Mucosa of rectum (tissue), 2 donors: ENCODE data around the gene PLEKHG5.

Experiments
- H3K27ac ChIP-seq, 2 donors: one replicate each; pipeline ENCODE4 v1.7.0; 2013; ENCODE audit warnings: inconsistent platforms in 2 of 2, low read depth in 2 of 2, low read length in 2 of 2
- H3K27me3 ChIP-seq, 2 donors: one replicate each; pipeline ENCODE4 v1.7.0; 2013; ENCODE audit warnings: low read length in 2 of 2; ENCODE audit not compliant: control insufficient read depth in 2 of 2, insufficient read depth in 2 of 2
- H3K36me3 ChIP-seq, 2 donors: one replicate each; pipeline ENCODE4 v1.7.0; 2013; ENCODE audit warnings: low read length in 2 of 2; ENCODE audit not compliant: control insufficient read depth in 2 of 2, insufficient read depth in 2 of 2
- H3K4me1 ChIP-seq, 2 donors: one replicate each; pipeline ENCODE4 v1.7.0; 2013; ENCODE audit warnings: low read length in 2 of 2, mild to moderate bottlenecking in 1 of 2; ENCODE audit not compliant: control insufficient read depth in 2 of 2, insufficient read depth in 2 of 2
- H3K4me3 ChIP-seq, 2 donors: one replicate each; pipeline ENCODE4 v1.7.0; 2013; ENCODE audit warnings: low read length in 2 of 2
- H3K9ac ChIP-seq, 2 donors: one replicate each; pipeline ENCODE4 v1.7.0; 2013; ENCODE audit warnings: low read length in 2 of 2, low read depth in 1 of 2, mild to moderate bottlenecking in 1 of 2
- H3K9me3 ChIP-seq, 2 donors: one replicate each; pipeline ENCODE4 v1.7.0; 2013; ENCODE audit warnings: low read length in 2 of 2; ENCODE audit not compliant: control insufficient read depth in 2 of 2
- donor health status: healthy.
- donor health status: Normal muscosa, but diverticular disease.

PLEKHG5 gene

DNA sequence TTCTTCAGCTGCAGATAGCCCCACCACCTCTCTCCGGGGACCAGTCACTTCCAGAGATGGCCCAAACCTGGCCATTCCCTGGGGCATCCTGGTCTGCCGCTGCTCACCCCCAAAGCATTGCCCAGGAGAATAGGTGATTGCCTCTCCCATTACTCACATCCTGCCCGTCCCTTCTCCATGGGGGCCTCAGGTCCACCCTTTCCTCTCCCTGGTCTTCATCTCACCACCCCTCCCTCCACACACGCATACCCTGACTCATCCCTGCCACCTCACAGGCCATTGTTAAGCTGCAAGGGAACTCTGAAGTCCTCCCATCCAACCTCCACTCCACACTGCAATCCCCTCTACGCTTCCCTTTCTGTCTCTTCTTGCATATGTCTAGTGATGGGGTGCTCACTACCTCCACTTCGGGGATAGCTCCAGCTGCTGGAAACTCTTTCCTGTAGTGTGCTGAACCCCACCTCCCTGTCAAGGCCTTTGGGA, at the start of gene PLEKHG5:
Gene PLEKHG5 (minus strand): TSS at position 188 of the 483 bp plus-strand sequence. CDS start 14,096 bp downstream, outside the sequence.
- H3K4me1 ChIP-seq = peaks cover 22% of the 10 kb centered on the region in 2 donors

GRCh38 chr1:6538956-6539355, 47.5 kb upstream of the PLEKHG5 start:
- Histone ChIP-seq H3K9ac (no peak overlapping the region), H3K27me3 (no peaks in the 10 kb centered on the region), H3K36me3 (peaks cover 2 to 35% of the 10 kb centered on the region in 2 donors), H3K4me1 (no peaks in the 10 kb centered on the region), H3K4me3 (no peak overlapping the region), H3K27ac (no peak overlapping the region), H3K9me3 (no peaks in the 10 kb centered on the region)

More for the DNA sequence above, at the start of gene PLEKHG5:
- Histone ChIP-seq H3K9me3 (no peaks in the 10 kb centered on the region), H3K27ac (peak within 1 kb of the TSS; percentile 56 to 68), H3K27me3 (peaks cover 3% of the 10 kb centered on the region in 2 donors), H3K36me3 (no peaks in the 10 kb centered on the region), H3K9ac (peak within 1 kb of the TSS; percentile 68 to 76), H3K4me3 (peak within 1 kb of the TSS; percentile 78 to 79)

DNA sequence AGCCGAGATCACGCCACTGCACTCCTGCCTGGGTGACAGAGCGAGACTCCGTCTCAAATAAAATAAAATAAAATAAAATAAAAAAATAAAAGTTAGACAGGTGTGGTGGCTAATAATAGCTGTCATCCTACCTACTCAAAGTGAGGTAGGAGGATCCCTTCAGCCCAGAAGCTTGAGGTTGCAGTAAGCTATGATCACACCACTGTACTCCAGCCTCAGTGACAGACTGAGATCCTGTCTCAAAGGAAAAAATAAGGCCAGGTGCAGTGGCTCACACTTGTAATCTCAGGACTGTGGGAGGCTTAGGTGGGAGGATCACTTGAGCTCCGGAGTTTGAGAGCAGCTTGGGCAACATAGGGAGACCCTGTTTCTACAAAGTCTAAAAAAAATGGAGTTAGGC, 44.8 kb upstream of the PLEKHG5 start:
- no peaks in the 10 kb centered on the region for H3K9me3 ChIP-seq
- H3K27ac ChIP-seq = no peak overlapping the region
- peaks cover 23 to 45% of the 10 kb centered on the region in 2 donors for H3K36me3 ChIP-seq
- no peak overlapping the region for H3K9ac ChIP-seq
- no peaks in the 10 kb centered on the region for H3K27me3 ChIP-seq
- H3K4me3 ChIP-seq = no peak overlapping the region
- no peaks in the 10 kb centered on the region for H3K4me1 ChIP-seq

- H3K9me3 ChIP-seq = no peaks in the 10 kb centered on the region
- H3K4me3 ChIP-seq = no peak overlapping the region
- H3K4me1 ChIP-seq = no peaks in the 10 kb centered on the region
- no peak overlapping the region for H3K27ac ChIP-seq
- H3K36me3 ChIP-seq = peaks cover 33 to 49% of the 10 kb centered on the region in 2 donors
- H3K27me3 ChIP-seq = no peaks in the 10 kb centered on the region
- no peak overlapping the region for H3K9ac ChIP-seq
Measured at GRCh38 chr1:6535214-6535613, 43.7 kb upstream of the PLEKHG5 start.

GRCh38 chr1:6534248-6534822, 42.9 kb upstream of the PLEKHG5 start:
- H3K27me3 ChIP-seq = no peaks in the 10 kb centered on the region
- no peak overlapping the region for H3K4me3 ChIP-seq
- H3K36me3 ChIP-seq = peaks cover 34 to 47% of the 10 kb centered on the region in 2 donors
- H3K27ac ChIP-seq = no peak overlapping the region
- H3K4me1 ChIP-seq = no peaks in the 10 kb centered on the region
- no peaks in the 10 kb centered on the region for H3K9me3 ChIP-seq
- no peak overlapping the region for H3K9ac ChIP-seq

- H3K4me1 ChIP-seq = no peaks in the 10 kb centered on the region
- H3K27ac ChIP-seq = no peak overlapping the region
- H3K27me3 ChIP-seq = no peaks in the 10 kb centered on the region
- no peaks in the 10 kb centered on the region for H3K9me3 ChIP-seq
- H3K4me3 ChIP-seq = no peak overlapping the region
- peaks cover 51 to 62% of the 10 kb centered on the region in 2 donors for H3K36me3 ChIP-seq
- H3K9ac ChIP-seq = no peak overlapping the region
Measured at GRCh38 chr1:6531996-6532395, 40.5 kb upstream of the PLEKHG5 start.

GRCh38 chr1:6530504-6531160, 39.2 kb upstream of the PLEKHG5 start:
- Histone ChIP-seq H3K27me3 (no peaks in the 10 kb centered on the region), H3K4me3 (no peak overlapping the region), H3K27ac (no peak overlapping the region), H3K9me3 (no peaks in the 10 kb centered on the region), H3K36me3 (peaks cover 62 to 66% of the 10 kb centered on the region in 2 donors), H3K9ac (no peak overlapping the region), H3K4me1 (no peaks in the 10 kb centered on the region)

- H3K27me3 ChIP-seq = no peaks in the 10 kb centered on the region
- no peak overlapping the region for H3K27ac ChIP-seq
- no peak overlapping the region for H3K4me3 ChIP-seq
- peaks cover 61 to 63% of the 10 kb centered on the region in 2 donors for H3K36me3 ChIP-seq
- H3K4me1 ChIP-seq = no peaks in the 10 kb centered on the region
- no peak overlapping the region for H3K9ac ChIP-seq
- no peaks in the 10 kb centered on the region for H3K9me3 ChIP-seq
Measured at GRCh38 chr1:6528492-6528891, 37.0 kb upstream of the PLEKHG5 start.

DNA sequence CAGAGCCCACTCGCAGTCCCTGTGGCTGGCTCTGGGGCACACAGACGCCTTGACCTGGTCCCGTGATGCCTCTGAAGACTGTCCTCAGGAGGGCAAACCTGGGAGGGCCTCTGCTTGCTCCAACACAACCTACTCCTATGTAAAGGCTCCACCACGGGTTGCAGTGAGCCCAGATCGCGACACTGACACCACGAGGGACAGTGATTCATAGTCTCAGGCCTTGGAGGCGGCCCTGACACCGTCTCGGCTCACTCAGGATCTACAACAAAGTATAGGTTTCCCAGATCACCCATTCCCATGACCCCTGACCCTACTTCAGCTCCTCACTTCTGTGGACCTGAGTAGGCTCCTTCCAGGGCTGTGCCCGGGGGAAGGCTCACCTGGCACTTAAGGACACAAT, 34.8 kb upstream of the PLEKHG5 start:
- H3K27ac ChIP-seq = no peak overlapping the region
- no peaks in the 10 kb centered on the region for H3K4me1 ChIP-seq
- no peak overlapping the region for H3K9ac ChIP-seq
- H3K36me3 ChIP-seq = peaks cover 40 to 42% of the 10 kb centered on the region in 2 donors
- no peak overlapping the region for H3K4me3 ChIP-seq
- no peaks in the 10 kb centered on the region for H3K9me3 ChIP-seq
- no peaks in the 10 kb centered on the region for H3K27me3 ChIP-seq

GRCh38 chr1:6523566-6523965, 32.1 kb upstream of the PLEKHG5 start:
- Histone ChIP-seq H3K4me1 (no peaks in the 10 kb centered on the region), H3K4me3 (no peak overlapping the region), H3K9ac (no peak overlapping the region), H3K9me3 (no peaks in the 10 kb centered on the region), H3K27ac (no peak overlapping the region), H3K27me3 (no peaks in the 10 kb centered on the region), H3K36me3 (peaks cover 22 to 26% of the 10 kb centered on the region in 2 donors)
